Measurements from ENCODE around the gene MRPL43.

DNA sequence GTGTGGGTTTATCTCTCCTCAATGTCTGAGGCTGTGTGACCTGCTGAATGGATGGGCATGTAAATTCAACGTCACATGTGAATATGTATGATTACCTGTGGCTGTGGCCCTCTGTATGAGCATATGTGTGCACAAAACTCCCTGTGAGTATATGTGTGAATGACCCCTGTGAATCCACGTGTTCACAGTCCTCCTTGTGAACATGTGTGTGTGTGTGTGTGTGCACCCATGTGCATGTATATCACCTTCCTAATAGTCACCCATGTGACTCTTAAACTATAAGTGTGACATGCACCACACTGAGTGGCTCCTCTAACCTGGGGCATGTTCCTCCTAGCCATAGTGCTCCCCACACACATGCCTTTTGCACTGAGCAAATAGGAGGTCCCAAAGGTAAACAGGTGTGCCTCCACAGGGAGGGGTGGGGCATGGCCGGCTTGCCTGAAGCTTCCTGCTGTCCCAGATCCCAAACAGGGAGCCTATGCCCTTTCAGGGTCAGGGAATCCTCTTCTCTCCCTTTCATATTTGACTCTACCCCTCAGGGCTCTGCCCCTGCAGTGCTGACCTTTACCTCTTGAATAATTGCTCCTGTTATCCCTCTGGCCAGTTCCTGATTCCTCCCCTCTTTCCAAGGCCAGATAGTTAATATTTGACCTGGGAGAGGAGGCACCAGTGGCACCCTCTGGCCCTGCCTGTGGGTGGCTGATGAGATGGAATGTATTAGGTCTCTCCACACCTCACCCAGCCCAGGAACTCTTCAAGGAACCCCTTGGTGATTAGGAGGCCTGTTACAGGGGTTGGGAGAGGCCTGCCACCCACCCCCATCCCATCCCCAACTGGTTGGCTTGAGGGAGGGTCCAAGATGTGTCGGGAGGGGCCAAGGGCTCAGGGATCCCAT lies 16.1 kb downstream of the MRPL43 start:
- TF ChIP-seq, protein P1, sequence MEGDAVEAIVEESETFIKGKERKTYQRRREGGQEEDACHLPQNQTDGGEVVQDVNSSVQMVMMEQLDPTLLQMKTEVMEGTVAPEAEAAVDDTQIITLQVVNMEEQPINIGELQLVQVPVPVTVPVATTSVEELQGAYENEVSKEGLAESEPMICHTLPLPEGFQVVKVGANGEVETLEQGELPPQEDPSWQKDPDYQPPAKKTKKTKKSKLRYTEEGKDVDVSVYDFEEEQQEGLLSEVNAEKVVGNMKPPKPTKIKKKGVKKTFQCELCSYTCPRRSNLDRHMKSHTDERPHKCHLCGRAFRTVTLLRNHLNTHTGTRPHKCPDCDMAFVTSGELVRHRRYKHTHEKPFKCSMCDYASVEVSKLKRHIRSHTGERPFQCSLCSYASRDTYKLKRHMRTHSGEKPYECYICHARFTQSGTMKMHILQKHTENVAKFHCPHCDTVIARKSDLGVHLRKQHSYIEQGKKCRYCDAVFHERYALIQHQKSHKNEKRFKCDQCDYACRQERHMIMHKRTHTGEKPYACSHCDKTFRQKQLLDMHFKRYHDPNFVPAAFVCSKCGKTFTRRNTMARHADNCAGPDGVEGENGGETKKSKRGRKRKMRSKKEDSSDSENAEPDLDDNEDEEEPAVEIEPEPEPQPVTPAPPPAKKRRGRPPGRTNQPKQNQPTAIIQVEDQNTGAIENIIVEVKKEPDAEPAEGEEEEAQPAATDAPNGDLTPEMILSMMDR (IDR thresholded peaks at IDR 0.05; ENCODE audit: low read depth, low read length): no peak
- TF ChIP-seq EZH2phosphoT487 (IDR thresholded peaks at IDR 0.05; ENCODE audit: low read depth): no peak
